IPS-18c (cell line): Measurements from ENCODE around the gene HUS1.
"Not testable (repeated sequence)": the region's sequence is repeated elsewhere in the genome, so short reads cannot be mapped to it uniquely, and the experiment has no call there.

ENCODE experiments used
- H3K4me3 ChIP-seq: 2 replicates; pipeline ENCODE4 v1.7.0; 2013; ENCODE audit warnings: low read depth, mild to moderate bottlenecking, low read length, moderate library complexity; ENCODE audit not compliant: insufficient read depth
- H3K9me3 ChIP-seq: one replicate; pipeline ENCODE4 v1.6.1; 2013; ENCODE audit warnings: mild to moderate bottlenecking, low read length, moderate library complexity; ENCODE audit not compliant: control insufficient read depth, insufficient read depth

Gene HUS1

DNA sequence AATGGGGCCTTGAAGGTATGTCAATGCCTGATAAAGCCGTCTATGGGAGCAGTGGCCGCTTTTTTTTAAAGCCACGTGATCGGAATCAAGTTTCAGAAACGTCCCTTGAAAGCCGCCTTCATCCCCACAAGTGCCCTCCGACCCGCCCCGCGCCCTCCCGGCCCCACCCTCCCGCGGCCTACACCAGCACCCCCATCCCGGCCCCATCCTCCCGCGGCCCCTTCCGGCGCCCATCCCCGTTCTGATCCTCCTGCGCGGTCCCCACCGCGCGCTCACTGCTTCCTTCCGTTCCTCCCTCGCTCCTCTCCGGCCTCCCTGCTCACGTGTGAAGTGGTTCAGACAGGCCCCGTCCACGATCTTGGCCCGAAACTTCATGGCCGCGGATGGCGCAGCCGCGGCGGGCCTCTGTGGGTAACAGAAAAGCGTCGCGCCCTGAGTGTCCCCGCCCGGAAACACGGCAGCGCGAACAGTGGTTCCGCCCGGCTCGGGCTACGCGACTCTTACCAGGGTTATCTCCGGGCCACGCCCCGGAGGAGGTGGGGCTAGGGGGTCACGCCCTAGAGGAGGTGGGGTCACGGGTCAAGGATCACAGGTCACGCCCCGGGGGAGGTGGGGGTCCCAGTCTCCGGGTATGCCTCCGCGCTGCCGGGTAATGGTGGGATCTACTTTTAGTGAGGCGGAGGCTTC lies at the start of gene HUS1:
HUS1 (minus strand) TSS at position 471 of the 687 bp plus-strand sequence; CDS start at position 375, 96 bp downstream.
- Histone ChIP-seq H3K9me3 (no peaks in the 10 kb centered on the region), H3K4me3 (peak within 1 kb of the TSS; percentile 81)

DNA sequence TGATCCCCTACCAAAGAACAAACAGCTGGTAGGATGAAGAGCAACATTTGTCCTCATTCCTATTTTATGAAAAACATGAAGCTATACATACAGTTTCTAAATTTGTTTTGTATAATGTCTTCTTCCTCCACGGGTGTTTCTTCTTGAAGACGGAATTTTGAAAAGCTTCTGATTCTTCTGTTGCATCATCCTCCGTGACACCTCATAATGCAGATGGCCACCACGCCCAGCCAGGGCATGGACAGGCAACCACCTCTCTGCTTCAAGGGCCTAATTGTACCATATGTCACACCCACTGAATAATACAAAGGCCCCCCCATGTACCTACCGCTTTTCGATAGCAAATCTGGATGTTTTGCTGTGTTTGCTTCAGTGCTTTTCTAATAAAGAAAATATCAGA lies 49.5 kb upstream of the HUS1 start, which contains the start of gene SUN3:
SUN3 (minus strand) TSS at position 170 of the 400 bp plus-strand sequence; CDS start at position 1, 169 bp downstream.
- no peak within 1 kb of the TSS for H3K4me3 ChIP-seq
- H3K9me3 ChIP-seq = no peaks in the 10 kb centered on the region

GRCh38 chr7:48025624-48026023 lies 46.2 kb upstream of the HUS1 start:
- peaks cover 2% of the 10 kb centered on the region for H3K9me3 ChIP-seq
- no peak overlapping the region for H3K4me3 ChIP-seq

DNA sequence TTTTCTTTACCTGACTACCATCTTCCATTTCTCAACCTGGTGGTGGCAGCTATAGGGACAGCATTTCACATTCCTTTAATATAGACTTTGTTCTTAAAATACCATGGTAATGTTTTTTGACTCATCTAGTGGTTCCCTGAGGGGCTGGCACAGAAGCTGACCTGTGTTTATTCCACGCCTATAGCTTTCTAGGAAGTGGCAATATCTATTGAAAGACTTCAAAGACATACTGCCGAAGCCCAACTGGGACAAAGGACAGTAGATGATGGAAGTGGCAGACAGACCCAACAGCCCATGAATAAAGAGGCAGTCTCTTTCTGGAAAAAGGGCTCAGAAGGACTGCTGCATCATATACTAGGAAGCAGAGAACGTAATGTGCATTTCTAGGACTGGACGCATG lies 38.3 kb upstream of the HUS1 start:
- no peak overlapping the region for H3K4me3 ChIP-seq
- H3K9me3 ChIP-seq = peaks cover 2% of the 10 kb centered on the region

GRCh38 chr7:48016641-48017040 lies 37.2 kb upstream of the HUS1 start:
- Histone ChIP-seq H3K9me3 (peaks cover 2% of the 10 kb centered on the region), H3K4me3 (no peak overlapping the region)

- Histone ChIP-seq H3K4me3 (no peak overlapping the region), H3K9me3 (no peaks in the 10 kb centered on the region)
These were observed 32.5 kb upstream of the HUS1 start for GRCh38 chr7:48011951-48012350.

DNA sequence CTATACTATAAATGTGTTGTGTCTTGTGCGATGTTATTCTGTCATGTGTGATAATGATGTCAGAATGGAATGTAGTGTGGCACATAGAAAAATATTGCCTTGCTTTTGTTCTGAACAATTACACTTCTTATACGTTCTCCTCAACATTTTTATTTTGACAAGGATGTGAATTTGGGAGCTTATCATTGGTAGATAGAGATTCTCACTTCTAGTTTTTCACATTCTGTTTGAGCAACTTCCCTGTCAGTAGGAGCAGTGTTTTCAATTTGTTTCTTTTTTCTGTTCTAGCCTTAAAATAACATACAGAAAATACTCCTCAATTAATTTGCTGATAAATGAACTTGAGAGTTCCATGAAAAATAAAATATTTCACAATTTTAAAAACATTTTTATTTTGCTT lies 31.9 kb upstream of the HUS1 start:
- H3K4me3 ChIP-seq = no peak overlapping the region
- no peaks in the 10 kb centered on the region for H3K9me3 ChIP-seq

- H3K4me3 ChIP-seq = no peak overlapping the region
- no peaks in the 10 kb centered on the region for H3K9me3 ChIP-seq
These were observed 30.5 kb upstream of the HUS1 start for GRCh38 chr7:48009954-48010353.

DNA sequence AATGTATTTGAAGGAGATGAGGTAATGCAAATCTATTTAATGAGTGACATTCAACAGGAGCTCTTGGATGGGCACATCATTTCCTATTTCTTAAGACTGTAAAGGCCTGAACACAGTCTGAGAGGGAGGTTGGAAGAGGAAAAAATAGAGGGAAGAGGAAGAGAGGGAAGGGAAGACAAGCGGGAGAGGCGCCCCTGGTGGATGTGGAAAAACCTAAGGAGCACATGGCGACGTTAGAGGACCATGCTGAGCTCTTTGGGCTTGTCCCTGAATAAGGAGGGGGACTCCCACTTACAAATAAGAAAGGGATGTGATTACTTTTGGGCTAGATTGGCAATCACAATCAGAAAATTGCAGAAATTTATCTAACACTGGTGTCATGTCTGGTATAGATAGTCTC lies 29.8 kb upstream of the HUS1 start:
- H3K9me3 ChIP-seq = no peaks in the 10 kb centered on the region
- H3K4me3 ChIP-seq = no peak overlapping the region

DNA sequence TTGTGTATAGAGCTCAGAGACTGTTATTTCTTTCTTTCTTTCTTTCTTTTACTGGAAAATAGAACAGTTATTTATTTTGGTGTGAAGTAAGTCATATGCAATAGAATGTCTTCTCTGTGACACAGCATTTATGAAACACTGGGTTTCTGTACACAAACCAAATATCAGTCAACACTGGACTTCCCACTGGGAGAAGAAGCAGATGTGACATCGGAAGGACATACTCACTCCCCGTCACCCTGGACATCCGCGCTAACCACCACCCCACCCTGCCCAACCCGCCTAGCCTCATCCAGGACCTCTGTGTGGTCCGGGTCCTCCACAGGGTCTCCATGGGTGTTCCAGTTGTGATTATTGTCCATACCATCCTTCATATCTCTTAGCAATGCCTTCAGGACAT lies 27.5 kb upstream of the HUS1 start:
- H3K9me3 ChIP-seq = no peaks in the 10 kb centered on the region
- no peak overlapping the region for H3K4me3 ChIP-seq

- Histone ChIP-seq H3K9me3 (peaks cover 2% of the 10 kb centered on the region), H3K4me3 (no peak overlapping the region)
These were observed 25.2 kb upstream of the HUS1 start for GRCh38 chr7:48004638-48005037.

GRCh38 chr7:48004032-48004431 lies 24.6 kb upstream of the HUS1 start:
- Histone ChIP-seq H3K9me3 (peaks cover 2% of the 10 kb centered on the region), H3K4me3 (no peak overlapping the region)

GRCh38 chr7:48000164-48000563 lies 20.7 kb upstream of the HUS1 start:
- not testable (repeated sequence) for H3K4me3 ChIP-seq, H3K9me3 ChIP-seq

- H3K4me3 ChIP-seq = no peak overlapping the region
These were observed 20.0 kb upstream of the HUS1 start for GRCh38 chr7:47999413-47999812.

GRCh38 chr7:47992446-47992845 lies 13.0 kb upstream of the HUS1 start:
- H3K4me3 ChIP-seq = no peak overlapping the region
- no peaks in the 10 kb centered on the region for H3K9me3 ChIP-seq

More at GRCh38 chr7:47999413-47999812, 20.0 kb upstream of the HUS1 start:
- H3K9me3 ChIP-seq = peaks cover 2% of the 10 kb centered on the region

- H3K9me3 ChIP-seq = no peaks in the 10 kb centered on the region
- peak overlapping the region; percentile 45; the same call in 1 of the 2 replicates for H3K4me3 ChIP-seq
These were observed 12.4 kb upstream of the HUS1 start for GRCh38 chr7:47991741-47992311.

- no peaks in the 10 kb centered on the region for H3K9me3 ChIP-seq
- H3K4me3 ChIP-seq = no peak overlapping the region; the same call in 1 of the 2 replicates
These were observed 11.9 kb upstream of the HUS1 start for GRCh38 chr7:47991270-47991669.

- H3K4me3 ChIP-seq = no peak overlapping the region
- no peaks in the 10 kb centered on the region for H3K9me3 ChIP-seq
These were observed 11.2 kb upstream of the HUS1 start for GRCh38 chr7:47990592-47990991.
